ENCODE measurements around the gene SYT1. TPM values are rescaled to one million over a fixed set of nuclear protein-coding genes. Genes with fewer than 3 reads are reported as not detected.

SYT1 gene
- total and polyA plus RNA-seq, 2 experiments from 2014 or later: 48.7 to 51.7 TPM

DNA sequence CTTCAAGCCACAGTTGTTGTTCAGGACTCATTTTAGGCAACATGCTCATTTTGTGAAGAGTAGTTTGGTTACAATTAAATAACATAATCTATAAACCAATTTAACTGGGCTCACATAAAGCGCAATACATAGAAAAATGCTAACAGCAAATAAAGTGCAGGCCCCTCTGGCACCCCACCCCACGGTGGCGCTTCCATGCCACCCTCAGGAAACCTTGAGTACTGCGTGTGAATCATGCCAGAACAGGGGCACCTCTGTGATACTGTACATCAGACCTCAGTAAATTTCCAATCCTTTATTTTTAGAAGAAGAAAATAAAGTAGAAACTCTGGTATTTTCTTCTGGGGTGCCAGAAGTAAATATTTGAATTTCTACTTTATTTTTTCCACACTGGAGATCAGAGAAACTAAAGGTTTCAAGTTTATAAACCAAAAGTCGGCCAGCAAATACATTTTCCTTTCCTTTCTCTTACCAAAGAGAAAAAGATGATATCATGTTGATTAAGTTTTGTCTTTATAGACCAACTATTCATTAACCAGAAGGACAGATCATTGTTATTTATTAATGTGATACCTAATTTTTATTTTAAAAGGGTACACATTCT, 509.4 kb downstream of the SYT1 start:
- no peak overlapping the region for H3K27ac Mint-ChIP-seq
- Histone ChIP-seq H3K27me3 (ENCODE audit: insufficient read depth) (no peaks in the 10 kb centered on the region), H3K36me3 (ENCODE audit: insufficient read depth) (no peaks in the 10 kb centered on the region), H4K20me1 (replicated peaks; ENCODE audit: insufficient read depth) (no peaks in the 10 kb centered on the region), H3K9me2 (ENCODE audit: insufficient read depth) (no peaks in the 10 kb centered on the region), H3K27ac (ENCODE audit: low read depth) (no peak overlapping the region), H2AFZ (no peak overlapping the region), H3K4me2 (no peak overlapping the region), H3F3A (replicated peaks; ENCODE audit: low read depth) (no peaks in the 10 kb centered on the region), H3K4me1 (ENCODE audit: insufficient read depth) (peaks cover 35% of the 10 kb centered on the region), H3K79me2 (replicated peaks; ENCODE audit: insufficient read depth) (no peaks in the 10 kb centered on the region), H3K4me3 (no peak overlapping the region)
- no peak overlapping the region for H3K4me3 Mint-ChIP-seq
- peak; percentile 75 for DNase-seq (ENCODE audit: low spot score)
- TF ChIP-seq POLR2AphosphoS5 (IDR thresholded peaks at IDR 0.05; ENCODE audit: low read depth): no peak
- TF ChIP-seq, protein P1, sequence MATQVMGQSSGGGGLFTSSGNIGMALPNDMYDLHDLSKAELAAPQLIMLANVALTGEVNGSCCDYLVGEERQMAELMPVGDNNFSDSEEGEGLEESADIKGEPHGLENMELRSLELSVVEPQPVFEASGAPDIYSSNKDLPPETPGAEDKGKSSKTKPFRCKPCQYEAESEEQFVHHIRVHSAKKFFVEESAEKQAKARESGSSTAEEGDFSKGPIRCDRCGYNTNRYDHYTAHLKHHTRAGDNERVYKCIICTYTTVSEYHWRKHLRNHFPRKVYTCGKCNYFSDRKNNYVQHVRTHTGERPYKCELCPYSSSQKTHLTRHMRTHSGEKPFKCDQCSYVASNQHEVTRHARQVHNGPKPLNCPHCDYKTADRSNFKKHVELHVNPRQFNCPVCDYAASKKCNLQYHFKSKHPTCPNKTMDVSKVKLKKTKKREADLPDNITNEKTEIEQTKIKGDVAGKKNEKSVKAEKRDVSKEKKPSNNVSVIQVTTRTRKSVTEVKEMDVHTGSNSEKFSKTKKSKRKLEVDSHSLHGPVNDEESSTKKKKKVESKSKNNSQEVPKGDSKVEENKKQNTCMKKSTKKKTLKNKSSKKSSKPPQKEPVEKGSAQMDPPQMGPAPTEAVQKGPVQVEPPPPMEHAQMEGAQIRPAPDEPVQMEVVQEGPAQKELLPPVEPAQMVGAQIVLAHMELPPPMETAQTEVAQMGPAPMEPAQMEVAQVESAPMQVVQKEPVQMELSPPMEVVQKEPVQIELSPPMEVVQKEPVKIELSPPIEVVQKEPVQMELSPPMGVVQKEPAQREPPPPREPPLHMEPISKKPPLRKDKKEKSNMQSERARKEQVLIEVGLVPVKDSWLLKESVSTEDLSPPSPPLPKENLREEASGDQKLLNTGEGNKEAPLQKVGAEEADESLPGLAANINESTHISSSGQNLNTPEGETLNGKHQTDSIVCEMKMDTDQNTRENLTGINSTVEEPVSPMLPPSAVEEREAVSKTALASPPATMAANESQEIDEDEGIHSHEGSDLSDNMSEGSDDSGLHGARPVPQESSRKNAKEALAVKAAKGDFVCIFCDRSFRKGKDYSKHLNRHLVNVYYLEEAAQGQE (IDR thresholded peaks at IDR 0.05; ENCODE audit: unreplicated experiment): no peak
- TF ChIP-seq JUNB (IDR thresholded peaks at IDR 0.05; ENCODE audit: unreplicated experiment): no peak
- TF ChIP-seq, protein P2, sequence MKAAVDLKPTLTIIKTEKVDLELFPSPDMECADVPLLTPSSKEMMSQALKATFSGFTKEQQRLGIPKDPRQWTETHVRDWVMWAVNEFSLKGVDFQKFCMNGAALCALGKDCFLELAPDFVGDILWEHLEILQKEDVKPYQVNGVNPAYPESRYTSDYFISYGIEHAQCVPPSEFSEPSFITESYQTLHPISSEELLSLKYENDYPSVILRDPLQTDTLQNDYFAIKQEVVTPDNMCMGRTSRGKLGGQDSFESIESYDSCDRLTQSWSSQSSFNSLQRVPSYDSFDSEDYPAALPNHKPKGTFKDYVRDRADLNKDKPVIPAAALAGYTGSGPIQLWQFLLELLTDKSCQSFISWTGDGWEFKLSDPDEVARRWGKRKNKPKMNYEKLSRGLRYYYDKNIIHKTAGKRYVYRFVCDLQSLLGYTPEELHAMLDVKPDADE (IDR thresholded peaks at IDR 0.05): no peak
- no peak for TF ChIP-seq ZNF114 (CRISPR knock-in tag; IDR thresholded peaks at IDR 0.05)
- no peak for TF ChIP-seq CREB1 (CRISPR knock-in tag; IDR thresholded peaks at IDR 0.05; ENCODE audit: low read depth)
- TF ChIP-seq, protein P3, sequence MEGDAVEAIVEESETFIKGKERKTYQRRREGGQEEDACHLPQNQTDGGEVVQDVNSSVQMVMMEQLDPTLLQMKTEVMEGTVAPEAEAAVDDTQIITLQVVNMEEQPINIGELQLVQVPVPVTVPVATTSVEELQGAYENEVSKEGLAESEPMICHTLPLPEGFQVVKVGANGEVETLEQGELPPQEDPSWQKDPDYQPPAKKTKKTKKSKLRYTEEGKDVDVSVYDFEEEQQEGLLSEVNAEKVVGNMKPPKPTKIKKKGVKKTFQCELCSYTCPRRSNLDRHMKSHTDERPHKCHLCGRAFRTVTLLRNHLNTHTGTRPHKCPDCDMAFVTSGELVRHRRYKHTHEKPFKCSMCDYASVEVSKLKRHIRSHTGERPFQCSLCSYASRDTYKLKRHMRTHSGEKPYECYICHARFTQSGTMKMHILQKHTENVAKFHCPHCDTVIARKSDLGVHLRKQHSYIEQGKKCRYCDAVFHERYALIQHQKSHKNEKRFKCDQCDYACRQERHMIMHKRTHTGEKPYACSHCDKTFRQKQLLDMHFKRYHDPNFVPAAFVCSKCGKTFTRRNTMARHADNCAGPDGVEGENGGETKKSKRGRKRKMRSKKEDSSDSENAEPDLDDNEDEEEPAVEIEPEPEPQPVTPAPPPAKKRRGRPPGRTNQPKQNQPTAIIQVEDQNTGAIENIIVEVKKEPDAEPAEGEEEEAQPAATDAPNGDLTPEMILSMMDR (conservative IDR thresholded peaks at IDR 0.05; ENCODE audit: low read depth in 2 of 2): peak; percentile 90 to 93
- TF ChIP-seq ZNF331 (CRISPR knock-in tag; IDR thresholded peaks at IDR 0.05; ENCODE audit: low read depth): no peak
- H3K4me1 Mint-ChIP-seq: peaks cover 33% of the 10 kb centered on the region
- no peaks in the 10 kb centered on the region for H3K9me3 Mint-ChIP-seq
- peak; percentile 96 for ATAC-seq
- H3K36me3 Mint-ChIP-seq (ENCODE audit: low read depth): no peaks in the 10 kb centered on the region
- peaks cover 2% of the 10 kb centered on the region for H3K27me3 Mint-ChIP-seq (ENCODE audit: insufficient read depth, low read depth, poor library complexity)

DNA sequence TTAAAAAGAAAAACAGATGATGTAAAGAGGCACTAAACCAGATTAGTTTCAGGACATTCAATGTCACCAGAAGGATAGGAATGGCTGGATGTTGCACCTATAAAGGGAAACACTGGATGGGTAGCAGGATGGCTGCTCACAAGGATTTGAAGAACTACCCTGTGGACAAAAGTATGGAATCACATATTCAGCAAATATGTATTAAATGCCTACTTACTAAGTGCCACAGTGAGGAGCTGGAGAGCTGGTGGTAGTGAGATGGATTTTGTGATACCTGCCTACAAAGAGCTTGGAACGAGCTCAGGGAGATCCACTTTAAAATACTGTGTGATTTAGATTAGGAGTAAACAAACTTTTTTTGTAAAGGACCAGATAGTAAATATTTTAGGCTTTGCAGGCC, 510.0 kb downstream of the SYT1 start:
- no peaks in the 10 kb centered on the region for H3K9me2 ChIP-seq (ENCODE audit: insufficient read depth)
- H3K4me1 ChIP-seq (ENCODE audit: insufficient read depth): peaks cover 40% of the 10 kb centered on the region
- Mint-ChIP-seq H3K27ac (no peak overlapping the region), H3K4me1 (peaks cover 38% of the 10 kb centered on the region), H3K27me3 (ENCODE audit: insufficient read depth, low read depth, poor library complexity) (peaks cover 2% of the 10 kb centered on the region), H3K4me3 (no peak overlapping the region), H3K9me3 (no peaks in the 10 kb centered on the region), H3K36me3 (ENCODE audit: low read depth) (no peaks in the 10 kb centered on the region)
- no peaks in the 10 kb centered on the region for H3K79me2 ChIP-seq (replicated peaks; ENCODE audit: insufficient read depth)
- DNase-seq (ENCODE audit: low spot score): no peak
- H3K4me3 ChIP-seq: no peak overlapping the region
- H3K27ac ChIP-seq (ENCODE audit: low read depth): no peak overlapping the region
- no peak overlapping the region for H3K4me2 ChIP-seq
- H3K27me3 ChIP-seq (ENCODE audit: insufficient read depth): no peaks in the 10 kb centered on the region
- H3K36me3 ChIP-seq (ENCODE audit: insufficient read depth): no peaks in the 10 kb centered on the region
- no peaks in the 10 kb centered on the region for H3F3A ChIP-seq (replicated peaks; ENCODE audit: low read depth)
- TF ChIP-seq EZH2 (IDR thresholded peaks at IDR 0.05; ENCODE audit: low read depth, unreplicated experiment) (no peak), EZH2phosphoT487 (IDR thresholded peaks at IDR 0.05; ENCODE audit: unreplicated experiment) (no peak)
- TF ChIP-seq, protein P3 (conservative IDR thresholded peaks at IDR 0.05; ENCODE audit: low read depth in 2 of 2): peak in 1 of 2 experiments; percentile 28; a peak in 2 of 4 replicates
- H4K20me1 ChIP-seq (replicated peaks; ENCODE audit: insufficient read depth): no peaks in the 10 kb centered on the region
- H2AFZ ChIP-seq: no peak overlapping the region
- no peak; the same call in 1 of the 3 replicates for ATAC-seq
